IPS DF 4.7 (cell line): ENCODE results near the gene MYL5.
"Not testable (repeated sequence)": the region's sequence is repeated elsewhere in the genome, so short reads cannot be mapped to it uniquely, and the experiment has no call there.

Source experiments
- DNase-seq: peaks from one replicate; pipeline ENCODE4 v3.0.0-alpha.2; 2013; ENCODE audit warnings: low spot score; ENCODE audit errors: extremely low read depth

MYL5 gene

GRCh38 chr4:705278-706082 is 31.1 kb downstream of the MYL5 start, which contains the start of gene PCGF3:
Gene PCGF3 (plus strand): TSS chr4:705832. CDS start chr4:733681, 27,849 bp downstream.
- no peak for DNase-seq

- DNase-seq: not testable (repeated sequence)
Observed at GRCh38 chr4:706083-706633, 31.8 kb downstream of the MYL5 start.

- DNase-seq: no peak
Observed at GRCh38 chr4:706834-707598, 32.7 kb downstream of the MYL5 start.

- no peak for DNase-seq
Observed at GRCh38 chr4:707929-708630, 33.7 kb downstream of the MYL5 start.

GRCh38 chr4:708631-708933 is 34.2 kb downstream of the MYL5 start:
- no peak for DNase-seq

- no peak for DNase-seq
Observed at GRCh38 chr4:709348-709747, 35.0 kb downstream of the MYL5 start.

- DNase-seq: no peak
Observed at GRCh38 chr4:710116-710515, 35.8 kb downstream of the MYL5 start.

GRCh38 chr4:710916-711315 is 36.6 kb downstream of the MYL5 start:
- no peak for DNase-seq

- no peak for DNase-seq
Observed at GRCh38 chr4:712093-712492, 37.8 kb downstream of the MYL5 start.

- no peak for DNase-seq
Observed at GRCh38 chr4:712916-713632, 38.7 kb downstream of the MYL5 start.

GRCh38 chr4:714087-714486 is 39.7 kb downstream of the MYL5 start:
- DNase-seq: no peak

GRCh38 chr4:717601-718320 is 43.4 kb downstream of the MYL5 start:
- no peak for DNase-seq

GRCh38 chr4:718460-718859 is 44.1 kb downstream of the MYL5 start:
- DNase-seq: no peak

GRCh38 chr4:720111-720860 is 45.9 kb downstream of the MYL5 start:
- DNase-seq: no peak

GRCh38 chr4:721261-722168 is 47.2 kb downstream of the MYL5 start:
- DNase-seq: no peak

GRCh38 chr4:722169-722725 is 47.9 kb downstream of the MYL5 start:
- DNase-seq: no peak

- no peak for DNase-seq
Observed at GRCh38 chr4:722851-723360, 48.6 kb downstream of the MYL5 start.
